Natural killer cell (primary cell): ENCODE data around the gene GNB5. TPM values are rescaled to one million over a fixed set of nuclear protein-coding genes. Genes with fewer than 3 reads are reported as not detected.

Source experiments
- ATAC-seq, 3 donors: fragments of 150-1000 bp in 2 of 3; fragments of 200-7000 bp in 1 of 3; cut with Tn5 transposase; 1 replicate in 1 of 3; 2 replicates in 2 of 3; pipeline ENCODE4 v1.10.0; 2021; ENCODE audit warnings: mild to moderate bottlenecking in 2 of 3, moderate library complexity in 2 of 3
- DNase-seq, 2 donors: peaks; one replicate each; pipeline versions ENCODE4 v3.0.0 to v3.0.0-alpha.2; 2013 to 2021; ENCODE audit warnings: mixed read lengths in 1 of 2
- H3K27ac ChIP-seq: one replicate; pipeline ENCODE4 v1.5.1; 2013; ENCODE audit warnings: mild to moderate bottlenecking, low read length
- H3K27me3 ChIP-seq: one replicate; pipeline ENCODE4 v1.6.1; 2013; ENCODE audit warnings: low read length; ENCODE audit not compliant: control insufficient read depth, insufficient read depth
- H3K36me3 ChIP-seq: one replicate; pipeline ENCODE4 v1.6.1; 2013; ENCODE audit warnings: low read length; ENCODE audit not compliant: control insufficient read depth, insufficient read depth
- H3K4me1 ChIP-seq: one replicate; pipeline ENCODE4 v1.6.1; 2013; ENCODE audit warnings: low read length; ENCODE audit not compliant: control insufficient read depth, insufficient read depth
- H3K4me3 ChIP-seq: one replicate; pipeline ENCODE4 v1.5.1; 2013; ENCODE audit warnings: low read length
- H3K9me3 ChIP-seq: one replicate; pipeline ENCODE4 v1.6.1; 2013; ENCODE audit warnings: low read length; ENCODE audit not compliant: control insufficient read depth, insufficient read depth
- H3K27ac Mint-ChIP-seq, 2 donors: one replicate each; pipeline ENCODE4 v1.8.0; 2022; ENCODE audit warnings: mild to moderate bottlenecking in 2 of 2, mixed read lengths in 2 of 2, moderate library complexity in 1 of 2
- H3K27me3 Mint-ChIP-seq, 2 donors: one replicate each; pipeline ENCODE4 v1.8.0; 2022; ENCODE audit warnings: low read depth in 2 of 2, mixed read lengths in 2 of 2
- H3K36me3 Mint-ChIP-seq: one replicate; pipeline ENCODE4 v1.8.0; 2022; ENCODE audit warnings: mixed read lengths
- H3K4me1 Mint-ChIP-seq, 2 donors: one replicate each; pipeline ENCODE4 v1.8.0; 2022; ENCODE audit warnings: mixed read lengths in 2 of 2
- H3K4me3 Mint-ChIP-seq: one replicate; pipeline ENCODE4 v1.8.0; 2022; ENCODE audit warnings: mild to moderate bottlenecking, moderate library complexity, mixed read lengths
- H3K9me3 Mint-ChIP-seq, 2 donors: one replicate each; pipeline ENCODE4 v1.8.0; 2022; ENCODE audit warnings: mixed read lengths in 2 of 2
- CTCF ChIP-seq: fragments of 200-600 bp; IDR thresholded peaks from one replicate; pipeline ENCODE4 v1.8.0; 2022; ENCODE audit warnings: antibody characterized with exemption
- WGBS: methylation state at CpG from one replicate; pipeline ENCODE4 v1.1.7; 2013; ENCODE audit warnings: missing lambda C conversion rate; ENCODE audit not compliant: insufficient coverage; 5-methylcytosine and 5-hydroxymethylcytosine counted together
- intact Hi-C: fragments of 100-400 bp; cut with micrococcal nuclease; formaldehyde crosslinking; loops from one replicate; pipeline ENCODE4 v1.14.2; 2022
- total RNA-seq, 4 donors: library from RNA; stranded (reverse); fragments of 120-200 nt in 1 of 4; gene quantifications; one replicate each; pipeline versions ENCODE4 v1.2.3 to v1.2.4, GENCODE V29; 2013 to 2022

Gene GNB5
- total RNA-seq, 3 donors from 2014 or later (not counting 1 experiment from before 2014, with no cell fraction given): 22.5 to 31.3 (median 23.0) TPM

GRCh38 chr15:52193321-52193720 is 2.1 kb upstream of the GNB5 start:
- no peaks in the 10 kb centered on the region for H3K36me3 ChIP-seq
- no peaks in the 10 kb centered on the region for H3K4me1 ChIP-seq
- no peaks in the 10 kb centered on the region for H3K27me3 Mint-ChIP-seq
- no peak overlapping the region for H3K27ac ChIP-seq
- H3K4me1 Mint-ChIP-seq: no peaks in the 10 kb centered on the region
- ATAC-seq (no peak), DNase-seq (no peak)
- H3K36me3 Mint-ChIP-seq: no peaks in the 10 kb centered on the region
- no peaks in the 10 kb centered on the region for H3K9me3 ChIP-seq
- no peak overlapping the region for H3K27ac Mint-ChIP-seq
- 88% methylated on average over 4 of the region's 4 CpGs for WGBS
- no peaks in the 10 kb centered on the region for H3K27me3 ChIP-seq
- no peak overlapping the region for H3K4me3 ChIP-seq
- intact Hi-C loops: no loop called here
- H3K4me3 Mint-ChIP-seq: no peak overlapping the region
- no peak for TF ChIP-seq CTCF
- H3K9me3 Mint-ChIP-seq: no peaks in the 10 kb centered on the region

GRCh38 chr15:52186651-52187486 is 4.3 kb downstream of the GNB5 start:
- Mint-ChIP-seq H3K9me3 (no peaks in the 10 kb centered on the region), H3K36me3 (no peaks in the 10 kb centered on the region), H3K4me1 (no peaks in the 10 kb centered on the region), H3K4me3 (no peak overlapping the region), H3K27ac (no peak overlapping the region), H3K27me3 (no peaks in the 10 kb centered on the region)
- no peaks in the 10 kb centered on the region for H3K9me3 ChIP-seq
- intact Hi-C loops: no loop called here
- no peaks in the 10 kb centered on the region for H3K36me3 ChIP-seq
- no peak for TF ChIP-seq CTCF
- no peak overlapping the region for H3K4me3 ChIP-seq
- H3K27me3 ChIP-seq: no peaks in the 10 kb centered on the region
- no peak for ATAC-seq
- no peak overlapping the region for H3K27ac ChIP-seq
- WGBS: 94% methylated on average over 11 of the region's 11 CpGs
- DNase-seq: no peak
- H3K4me1 ChIP-seq: no peaks in the 10 kb centered on the region

GRCh38 chr15:52185151-52185561 is 6.0 kb downstream of the GNB5 start:
- ATAC-seq (no peak), DNase-seq (no peak)
- no peak overlapping the region for H3K4me3 ChIP-seq
- Mint-ChIP-seq H3K4me1 (peaks cover 10 to 11% of the 10 kb centered on the region in 2 donors), H3K36me3 (no peaks in the 10 kb centered on the region), H3K27me3 (no peaks in the 10 kb centered on the region), H3K9me3 (no peaks in the 10 kb centered on the region), H3K27ac (no peak overlapping the region), H3K4me3 (no peak overlapping the region)
- 97% methylated on average over 7 of the region's 7 CpGs for WGBS
- H3K9me3 ChIP-seq: no peaks in the 10 kb centered on the region
- intact Hi-C loops: no loop called here
- peaks cover 11% of the 10 kb centered on the region for H3K4me1 ChIP-seq
- no peaks in the 10 kb centered on the region for H3K27me3 ChIP-seq
- no peak for TF ChIP-seq CTCF
- no peaks in the 10 kb centered on the region for H3K36me3 ChIP-seq
- H3K27ac ChIP-seq: no peak overlapping the region

DNA sequence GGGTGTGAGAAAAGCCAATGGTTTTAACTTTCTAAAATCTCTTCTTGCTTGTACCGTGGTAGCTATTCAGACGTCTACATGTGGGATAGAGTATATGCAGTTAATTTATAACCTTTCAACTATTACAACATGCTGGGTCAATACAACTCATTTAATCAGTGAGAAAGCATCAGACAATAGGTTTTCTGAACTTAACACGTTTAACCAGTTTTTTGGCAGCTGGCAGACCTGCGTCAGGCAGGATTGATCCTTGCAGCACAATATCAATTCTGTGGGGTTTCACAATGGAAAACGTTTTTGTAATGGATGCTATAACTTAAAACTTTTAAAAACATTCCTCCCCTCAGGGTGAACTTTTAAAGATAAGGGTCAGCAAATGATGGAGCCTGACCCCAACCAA is 6.5 kb downstream of the GNB5 start:
- no peak overlapping the region for H3K27ac ChIP-seq
- ATAC-seq (no peak), DNase-seq (no peak)
- intact Hi-C loops: no loop called here
- no peak for TF ChIP-seq CTCF
- peaks cover 12 to 14% of the 10 kb centered on the region in 2 donors for H3K4me1 Mint-ChIP-seq
- no peaks in the 10 kb centered on the region for H3K36me3 Mint-ChIP-seq
- no peak overlapping the region for H3K4me3 ChIP-seq
- H3K27me3 ChIP-seq: no peaks in the 10 kb centered on the region
- H3K9me3 Mint-ChIP-seq: no peaks in the 10 kb centered on the region
- H3K27ac Mint-ChIP-seq: no peak overlapping the region
- 93% methylated on average over 2 of the region's 5 CpGs for WGBS
- no peaks in the 10 kb centered on the region for H3K27me3 Mint-ChIP-seq
- H3K4me1 ChIP-seq: peaks cover 11% of the 10 kb centered on the region
- no peak overlapping the region for H3K4me3 Mint-ChIP-seq
- no peaks in the 10 kb centered on the region for H3K9me3 ChIP-seq
- H3K36me3 ChIP-seq: no peaks in the 10 kb centered on the region
